ENCODE measurements around the gene TPM4. TPM values are rescaled to one million over a fixed set of nuclear protein-coding genes. Genes with fewer than 3 reads are reported as not detected.

Gene TPM4
- total RNA-seq, 1 donor from 2014 or later = 275 TPM

GRCh38 chr19:16031872-16032200 lies 44.5 kb upstream of the TPM4 start:
- no peaks in the 10 kb centered on the region for H3K36me3 Mint-ChIP-seq (ENCODE audit: insufficient read depth)

GRCh38 chr19:16032509-16033135 lies 43.7 kb upstream of the TPM4 start:
- no peak for DNase-seq (ENCODE audit: low spot score, unreplicated experiment)
- no peak overlapping the region for H3K4me3 Mint-ChIP-seq (ENCODE audit: low read depth)
- no peak overlapping the region for H3K27ac Mint-ChIP-seq
- H3K9me3 Mint-ChIP-seq (ENCODE audit: low read depth) = no peaks in the 10 kb centered on the region
- TF ChIP-seq CTCF (IDR thresholded peaks at IDR 0.05; ENCODE audit: unreplicated experiment) = no peak
- no peaks in the 10 kb centered on the region for H3K36me3 Mint-ChIP-seq (ENCODE audit: insufficient read depth)
- H3K4me1 Mint-ChIP-seq (ENCODE audit: low read depth) = no peaks in the 10 kb centered on the region
- H3K27me3 Mint-ChIP-seq = no peaks in the 10 kb centered on the region

More at GRCh38 chr19:16031872-16032200, 44.5 kb upstream of the TPM4 start:
- DNase-seq (ENCODE audit: low spot score, unreplicated experiment) = no peak
- Mint-ChIP-seq H3K4me1 (ENCODE audit: low read depth) (no peaks in the 10 kb centered on the region), H3K27me3 (no peaks in the 10 kb centered on the region), H3K9me3 (ENCODE audit: low read depth) (no peaks in the 10 kb centered on the region), H3K27ac (no peak overlapping the region), H3K4me3 (ENCODE audit: low read depth) (no peak overlapping the region)
- TF ChIP-seq CTCF (IDR thresholded peaks at IDR 0.05; ENCODE audit: unreplicated experiment) = no peak

- no peak for TF ChIP-seq CTCF (IDR thresholded peaks at IDR 0.05; ENCODE audit: unreplicated experiment)
- DNase-seq (ENCODE audit: low spot score, unreplicated experiment) = no peak
- Mint-ChIP-seq H3K4me3 (ENCODE audit: low read depth) (no peak overlapping the region), H3K27me3 (no peaks in the 10 kb centered on the region), H3K27ac (no peak overlapping the region), H3K4me1 (ENCODE audit: low read depth) (no peaks in the 10 kb centered on the region), H3K36me3 (ENCODE audit: insufficient read depth) (no peaks in the 10 kb centered on the region), H3K9me3 (ENCODE audit: low read depth) (no peaks in the 10 kb centered on the region)
These were observed 43.2 kb upstream of the TPM4 start for GRCh38 chr19:16033136-16033530.

- no peak for TF ChIP-seq CTCF (IDR thresholded peaks at IDR 0.05; ENCODE audit: unreplicated experiment)
- H3K9me3 Mint-ChIP-seq (ENCODE audit: low read depth) = no peaks in the 10 kb centered on the region
- H3K4me1 Mint-ChIP-seq (ENCODE audit: low read depth) = no peaks in the 10 kb centered on the region
- H3K27me3 Mint-ChIP-seq = no peaks in the 10 kb centered on the region
- no peak for DNase-seq (ENCODE audit: low spot score, unreplicated experiment)
- H3K27ac Mint-ChIP-seq = no peak overlapping the region
- H3K4me3 Mint-ChIP-seq (ENCODE audit: low read depth) = no peak overlapping the region
- no peaks in the 10 kb centered on the region for H3K36me3 Mint-ChIP-seq (ENCODE audit: insufficient read depth)
These were observed 42.6 kb upstream of the TPM4 start for GRCh38 chr19:16033721-16034120.

- Mint-ChIP-seq H3K27me3 (no peaks in the 10 kb centered on the region), H3K4me1 (ENCODE audit: low read depth) (no peaks in the 10 kb centered on the region), H3K36me3 (ENCODE audit: insufficient read depth) (no peaks in the 10 kb centered on the region), H3K9me3 (ENCODE audit: low read depth) (no peaks in the 10 kb centered on the region), H3K27ac (no peak overlapping the region), H3K4me3 (ENCODE audit: low read depth) (no peak overlapping the region)
- TF ChIP-seq CTCF (IDR thresholded peaks at IDR 0.05; ENCODE audit: unreplicated experiment) = no peak
- no peak for DNase-seq (ENCODE audit: low spot score, unreplicated experiment)
These were observed 42.1 kb upstream of the TPM4 start for GRCh38 chr19:16034180-16034579.
